GM18502 (cell line): Measurements from ENCODE around the gene SIRT7.
A peak's percentile ranks its signal among the peaks of the same experiment; 100 is the strongest.

ENCODE experiments used
- ATAC-seq: cut with Tn5 transposase; IDR thresholded peaks from one replicate; pipeline ENCODE4 v1.9.1; 2021; ENCODE audit warnings: mild to moderate bottlenecking; ENCODE audit not compliant: unreplicated experiment, poor library complexity

Gene SIRT7

GRCh38 chr17:81890447-81891302, 27.3 kb downstream of the SIRT7 start:
- ATAC-seq: no peak

DNA sequence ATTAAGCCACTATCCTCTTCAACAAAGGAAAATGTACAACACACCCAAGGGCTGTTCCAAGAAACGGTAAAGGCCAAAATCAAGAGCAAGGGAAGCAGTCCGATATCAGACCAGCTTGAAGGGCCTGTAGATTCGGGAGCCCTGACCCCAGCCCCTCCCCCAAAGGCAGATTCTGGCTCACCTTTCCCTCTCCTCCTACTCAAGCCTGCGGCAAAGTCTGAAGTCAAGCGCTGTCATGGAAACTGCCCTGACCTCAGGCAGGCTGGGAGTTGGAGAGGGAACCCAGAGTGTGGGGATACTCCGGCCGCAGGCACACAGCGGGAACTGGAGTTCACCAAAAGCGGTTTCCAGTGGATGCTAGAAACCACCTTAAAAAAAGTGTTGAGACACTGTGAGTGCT, 28.4 kb downstream of the SIRT7 start:
- ATAC-seq: no peak

GRCh38 chr17:81888988-81889595, 28.9 kb downstream of the SIRT7 start:
- ATAC-seq: no peak

GRCh38 chr17:81888105-81888987, 29.6 kb downstream of the SIRT7 start:
- ATAC-seq: no peak

DNA sequence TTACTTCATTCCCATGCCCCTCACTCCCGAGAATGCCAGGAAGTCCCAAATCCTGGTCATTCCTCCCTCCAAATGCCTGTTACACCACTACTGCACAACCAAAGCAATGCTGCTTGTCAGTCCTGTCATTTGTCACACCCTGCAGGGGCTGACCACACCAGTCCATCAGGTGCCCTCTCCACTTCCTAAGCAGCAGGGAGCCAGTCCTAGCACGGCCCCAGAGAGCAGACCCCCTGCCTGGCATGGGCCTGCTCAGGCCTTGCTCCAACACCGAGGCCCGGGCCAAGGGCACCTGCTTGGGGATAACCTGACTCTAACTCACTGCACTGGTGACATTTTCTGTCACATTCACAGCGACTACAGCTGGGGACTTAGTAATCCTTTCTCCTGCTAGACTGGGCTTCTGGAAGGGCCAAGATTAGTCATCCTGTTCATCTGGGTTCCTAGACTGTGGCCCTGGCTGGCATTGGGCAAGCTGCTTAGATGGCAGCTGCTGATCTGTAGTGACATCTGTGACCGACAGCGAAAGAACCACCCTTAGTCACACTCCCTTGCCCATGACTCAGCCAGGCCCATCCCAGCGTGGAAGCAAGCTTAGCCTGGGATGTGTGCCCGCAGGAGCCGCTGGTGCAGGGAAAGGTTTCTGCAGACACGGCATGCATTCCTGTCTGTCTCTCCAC, 32.0 kb downstream of the SIRT7 start:
- no peak for ATAC-seq

GRCh38 chr17:81885454-81885853, 32.5 kb downstream of the SIRT7 start:
- ATAC-seq: no peak

DNA sequence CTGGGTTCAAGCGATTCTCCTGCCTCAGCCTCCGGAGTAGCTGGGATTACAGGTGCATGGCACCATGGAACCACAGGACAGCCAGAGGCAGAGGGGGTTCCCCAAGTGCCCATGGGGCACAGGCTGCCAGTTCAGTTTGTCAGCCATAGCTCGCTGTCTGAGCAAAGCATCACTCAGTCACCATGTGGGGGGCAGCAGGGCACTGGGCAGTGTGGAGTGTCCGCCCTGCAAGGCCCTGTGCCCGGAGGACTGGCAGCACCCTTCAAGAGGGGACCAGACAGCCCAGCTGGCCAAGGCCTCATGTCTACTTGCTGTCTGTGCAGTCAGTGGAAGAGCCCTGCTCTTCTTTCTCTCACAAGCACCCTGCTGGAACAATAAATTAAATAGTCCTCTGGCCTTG, 33.0 kb downstream of the SIRT7 start:
- no peak for ATAC-seq

- ATAC-seq: no peak
These were observed 33.5 kb downstream of the SIRT7 start for GRCh38 chr17:81884520-81884919.

DNA sequence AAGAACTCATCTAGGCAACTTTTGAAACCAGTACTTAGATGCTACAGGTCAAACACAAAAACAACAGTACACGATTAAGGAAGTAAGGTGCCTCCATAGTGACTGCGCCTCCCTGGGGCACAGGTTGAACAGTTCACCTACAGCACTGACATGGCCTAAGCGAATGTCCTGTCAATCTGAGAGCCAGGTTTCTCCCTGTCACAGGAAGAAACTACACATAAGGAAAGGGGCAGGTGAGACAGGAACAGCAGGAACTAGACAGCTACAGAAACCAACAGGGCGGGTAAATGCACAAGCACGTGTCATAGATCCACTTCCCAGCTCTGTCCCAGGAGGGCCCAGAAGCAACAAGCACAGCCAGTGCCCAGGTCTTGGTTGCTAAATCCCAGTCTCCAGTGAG, 38.9 kb downstream of the SIRT7 start:
- no peak for ATAC-seq

GRCh38 chr17:81878294-81878693, 39.7 kb downstream of the SIRT7 start:
- no peak for ATAC-seq

GRCh38 chr17:81877569-81877968, 40.4 kb downstream of the SIRT7 start:
- no peak for ATAC-seq

DNA sequence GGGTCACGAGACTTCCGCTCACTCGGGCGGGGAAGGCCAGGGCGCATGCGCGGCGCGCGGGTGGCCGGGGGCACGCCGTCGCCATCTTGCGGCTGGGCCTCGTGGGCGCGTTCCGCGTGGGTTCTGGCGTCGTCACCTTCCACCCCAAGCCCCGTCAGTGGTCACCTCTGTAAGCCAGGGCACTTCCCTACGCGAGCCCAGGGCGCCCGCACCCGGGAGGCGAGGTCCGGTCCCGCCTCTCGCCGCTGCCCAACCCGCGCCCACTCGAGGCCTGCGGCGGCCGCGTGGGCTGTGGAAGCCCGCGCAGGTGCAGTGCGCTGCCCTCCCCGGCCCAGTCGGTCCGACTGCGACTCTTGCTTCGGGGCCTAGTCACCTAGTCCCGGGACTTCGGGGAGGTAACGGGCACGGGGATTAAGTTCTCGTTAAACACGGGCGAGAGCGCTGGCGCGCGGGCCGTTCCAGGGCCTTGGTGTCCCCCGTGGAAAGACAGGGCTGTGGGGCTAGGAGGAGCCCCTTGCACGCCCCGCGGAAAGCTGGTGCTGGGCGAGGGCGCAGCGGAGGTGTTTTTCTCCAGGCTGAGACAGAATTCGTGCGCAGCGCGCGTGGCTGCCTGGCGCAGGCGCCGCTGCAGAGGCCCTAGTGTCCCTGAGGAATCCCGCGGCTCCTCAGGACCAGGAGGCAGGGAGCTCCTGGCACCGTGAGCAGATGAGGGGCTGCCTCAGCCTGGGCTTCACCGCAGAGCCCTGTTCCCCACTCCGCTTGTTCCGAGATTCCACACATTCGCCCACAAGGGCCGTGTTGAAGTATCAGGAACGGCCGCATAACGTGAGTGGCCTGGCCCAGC, 46.4 kb downstream of the SIRT7 start:
- peak; percentile 41 for ATAC-seq

- ATAC-seq: peak; percentile 26
These were observed 47.0 kb downstream of the SIRT7 start, which contains the start of gene ARHGDIA for GRCh38 chr17:81870981-81871386. Gene ARHGDIA, minus strand, starts transcription at chr17:81871337. Its CDS starts 1,407 bp downstream, at chr17:81869930.

DNA sequence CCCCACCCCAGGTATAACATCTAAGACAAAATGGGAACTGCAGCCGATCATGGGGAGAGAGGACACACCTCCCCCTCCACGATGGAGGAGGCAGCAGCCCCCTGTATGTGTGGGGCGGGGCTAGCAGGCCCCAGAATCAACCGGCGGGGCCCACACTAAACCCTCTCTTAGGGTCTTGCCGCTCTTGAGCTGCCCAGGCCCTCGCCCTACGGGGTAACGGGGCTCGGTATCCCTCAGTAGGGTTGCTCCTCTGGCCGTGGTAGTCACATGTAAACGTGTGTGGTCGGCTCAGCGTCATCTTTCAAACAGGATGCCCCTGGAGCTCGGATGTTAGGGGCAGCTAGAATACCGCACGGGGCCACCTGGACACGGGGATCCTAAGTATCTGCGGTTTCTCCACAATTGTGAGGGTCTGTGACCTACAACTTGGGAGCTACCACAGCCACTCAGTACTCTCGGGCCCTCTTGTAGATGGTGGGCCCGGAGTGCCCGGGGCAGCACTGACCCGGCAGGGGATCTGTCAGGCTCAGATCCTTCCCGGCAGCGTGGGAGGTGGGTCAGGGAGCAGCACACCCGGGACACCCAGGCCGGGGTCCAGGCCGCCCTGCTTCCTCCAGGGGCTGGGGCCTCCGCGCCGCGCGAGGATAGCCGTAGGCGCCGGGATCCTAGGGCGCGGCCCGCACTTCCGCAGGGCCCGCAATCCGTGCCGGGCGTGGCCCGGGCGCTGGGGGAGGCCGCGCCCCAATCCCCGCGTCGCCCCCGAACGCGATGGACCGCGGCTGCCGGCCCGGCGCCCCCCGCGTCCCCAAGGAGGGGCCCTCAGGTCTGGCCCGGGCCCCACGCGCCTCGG, 47.6 kb downstream of the SIRT7 start:
- ATAC-seq: peak; percentile 18

DNA sequence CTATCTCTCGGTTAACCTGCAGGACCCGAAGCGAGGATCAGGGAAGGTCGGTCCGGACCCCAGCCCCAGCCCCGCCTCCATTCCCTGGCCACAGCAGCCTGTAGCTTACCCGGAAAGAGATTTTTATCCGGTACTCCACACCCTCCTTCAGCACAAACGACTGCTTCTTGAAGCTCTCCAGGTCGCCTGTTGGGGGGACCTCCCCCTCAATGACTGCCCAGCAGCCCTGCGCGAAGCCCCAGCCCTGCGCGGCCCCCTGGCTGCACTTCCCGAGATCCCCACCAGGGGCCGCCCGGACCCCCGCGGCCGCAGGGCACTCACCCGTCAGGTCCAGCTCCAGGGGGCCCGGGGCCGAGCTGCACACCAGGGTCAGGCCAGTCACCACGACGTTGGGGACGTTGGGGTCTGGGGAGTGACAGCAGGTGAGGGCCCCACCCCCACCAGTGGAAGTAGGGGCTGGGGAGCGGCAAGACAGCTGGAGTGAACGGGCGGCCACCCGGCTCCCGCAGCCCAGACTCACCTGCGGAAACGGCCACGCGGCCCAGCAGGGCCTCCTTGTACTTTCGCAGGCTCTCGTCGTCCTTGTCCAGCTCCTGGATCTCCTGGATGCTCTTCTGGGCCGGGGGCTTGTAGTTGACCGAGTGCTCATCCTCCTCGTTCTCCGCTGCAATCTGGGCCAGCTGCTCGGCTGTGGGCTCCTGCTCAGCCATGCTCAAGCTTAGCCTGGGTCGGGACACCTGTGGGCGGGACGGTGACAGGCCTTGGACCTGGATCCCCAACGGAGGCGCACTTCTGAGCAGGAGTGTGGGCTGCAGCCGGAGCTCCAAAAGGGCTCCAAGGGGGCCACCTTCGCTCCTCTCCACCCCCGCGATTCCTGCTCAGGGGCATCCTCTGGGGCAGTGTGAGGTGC, 48.5 kb downstream of the SIRT7 start:
- peak; percentile 4 for ATAC-seq

- ATAC-seq: no peak
These were observed 49.2 kb downstream of the SIRT7 start for GRCh38 chr17:81868674-81869220.

GRCh38 chr17:81867991-81868673, 49.8 kb downstream of the SIRT7 start:
- no peak for ATAC-seq
